ENCODE results near the gene CCNK.
A peak's percentile ranks its signal among the peaks of the same experiment; 100 is the strongest.

CCNK gene

DNA sequence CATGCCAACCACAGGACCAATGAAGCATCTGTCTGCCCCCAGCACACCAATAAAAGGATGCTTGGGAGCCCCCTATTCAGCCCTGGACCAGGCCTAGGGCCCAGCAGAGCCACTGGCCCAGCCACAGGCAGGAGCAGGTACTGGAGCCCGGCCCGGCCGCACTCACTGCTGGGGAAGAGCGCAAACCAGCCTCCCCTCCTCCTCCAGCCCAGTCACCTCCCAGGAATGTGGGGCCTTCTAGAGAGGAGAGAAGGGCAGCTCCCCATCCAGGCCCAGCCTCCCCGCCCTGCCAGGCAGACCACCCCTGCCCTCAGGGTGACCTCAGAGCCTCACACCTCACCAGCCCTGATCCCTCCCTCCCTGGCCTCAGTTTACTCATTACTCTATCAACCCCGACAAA lies 56.2 kb downstream of the CCNK start:
- no peak overlapping the region for H4K91ac ChIP-seq (ENCODE audit: low read depth, low read length, poor library complexity)
- DNase-seq (ENCODE audit: low spot score): no peak

DNA sequence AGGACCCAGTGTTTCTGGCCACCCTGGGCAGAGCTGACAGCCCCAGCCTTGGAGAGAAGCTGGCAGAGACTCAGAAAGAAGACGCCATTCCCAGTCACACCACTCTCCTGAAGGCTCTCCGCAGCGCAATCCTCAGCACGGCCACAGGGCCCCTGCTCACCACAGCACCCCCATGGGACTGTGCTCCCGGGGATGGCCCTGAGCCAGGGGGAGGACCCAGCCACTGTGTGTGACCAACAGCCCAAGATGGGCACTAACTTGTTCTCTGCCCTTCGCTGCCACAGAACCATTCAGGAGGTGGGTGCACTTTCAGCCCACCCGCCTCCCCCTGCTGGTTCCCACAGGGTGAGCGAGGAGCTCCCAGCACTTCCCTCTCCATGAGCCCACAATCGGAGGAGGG lies 57.1 kb downstream of the CCNK start:
- Histone ChIP-seq H2AK5ac (ENCODE audit: low read depth, low read length) (peak overlapping the region; percentile 98), H3K9me3 (replicated peaks in 1 of 2; ENCODE audit: control insufficient read depth in 2 of 2, insufficient read depth in 1 of 2, low read depth in 1 of 2, low read length in 2 of 2) (no peaks in the 10 kb centered on the region), H3K27me3 (ENCODE audit: control insufficient read depth in 3 of 3, insufficient read depth in 3 of 3, low read depth in 1 of 3, low read length in 3 of 3) (no peaks in the 10 kb centered on the region), H2BK120ac (ENCODE audit: low read depth, low read length) (no peak overlapping the region), H3K27ac (replicated peaks; ENCODE audit: low read length) (no peak overlapping the region), H3K18ac (ENCODE audit: low read length) (peak overlapping the region; percentile 44), H3K9ac (ENCODE audit: low read depth, low read length, poor library complexity) (no peak overlapping the region), H3K79me1 (ENCODE audit: low read depth, low read length) (peaks cover 9% of the 10 kb centered on the region), H3K4me3 (ENCODE audit: low read length in 2 of 2) (no peak overlapping the region), H3K4me2 (ENCODE audit: insufficient read depth, low read length, poor library complexity, severe bottlenecking) (no peak overlapping the region), H3K4me1 (ENCODE audit: control insufficient read depth in 2 of 2, insufficient read depth in 1 of 2, low read depth in 1 of 2, low read length in 2 of 2) (peaks cover 47 to 63% of the 10 kb centered on the region in 2 donors), H3K36me3 (replicated peaks in 1 of 2; ENCODE audit: control insufficient read depth in 2 of 2, insufficient read depth in 2 of 2, low read length in 2 of 2) (no peaks in the 10 kb centered on the region), H3K14ac (ENCODE audit: low read length) (no peak overlapping the region), H4K8ac (ENCODE audit: low read depth, low read length) (no peak overlapping the region), H2BK15ac (ENCODE audit: low read length) (peak overlapping the region; percentile 96), H3K4ac (ENCODE audit: low read length) (no peak overlapping the region), H3K23ac (ENCODE audit: low read depth, low read length, poor library complexity) (peak overlapping the region; percentile 60), H2BK5ac (ENCODE audit: low read length) (no peak overlapping the region), H2BK12ac (ENCODE audit: low read length) (peak overlapping the region; percentile 12), H2AFZ (ENCODE audit: low read length) (no peak overlapping the region), H4K91ac (ENCODE audit: low read depth, low read length, poor library complexity) (no peak overlapping the region)
- no CpG with 5 or more reads among the region's 9 CpGs for WGBS, 2 donors (ENCODE audit: extremely low coverage in 2 of 2, insufficient read length in 2 of 2, insufficient replicate concordance in 1 of 2)
- DNase-seq (ENCODE audit: low spot score): no peak

More for the DNA sequence above, 56.2 kb downstream of the CCNK start:
- Histone ChIP-seq H3K4me3 (ENCODE audit: low read length in 2 of 2) (no peak overlapping the region), H3K23ac (ENCODE audit: low read depth, low read length, poor library complexity) (peak overlapping the region; percentile 38), H2AFZ (ENCODE audit: low read length) (no peak overlapping the region), H4K8ac (ENCODE audit: low read depth, low read length) (no peak overlapping the region), H3K79me1 (ENCODE audit: low read depth, low read length) (peaks cover 7% of the 10 kb centered on the region), H2BK120ac (ENCODE audit: low read depth, low read length) (peak overlapping the region; percentile 78), H3K4me2 (ENCODE audit: insufficient read depth, low read length, poor library complexity, severe bottlenecking) (no peak overlapping the region), H3K4me1 (ENCODE audit: control insufficient read depth in 2 of 2, insufficient read depth in 1 of 2, low read depth in 1 of 2, low read length in 2 of 2) (peaks cover 51 to 66% of the 10 kb centered on the region in 2 donors), H2BK15ac (ENCODE audit: low read length) (peak overlapping the region; percentile 96), H3K27me3 (ENCODE audit: control insufficient read depth in 3 of 3, insufficient read depth in 3 of 3, low read depth in 1 of 3, low read length in 3 of 3) (no peaks in the 10 kb centered on the region), H3K9me3 (replicated peaks in 1 of 2; ENCODE audit: control insufficient read depth in 2 of 2, insufficient read depth in 1 of 2, low read depth in 1 of 2, low read length in 2 of 2) (no peaks in the 10 kb centered on the region), H3K36me3 (replicated peaks in 1 of 2; ENCODE audit: control insufficient read depth in 2 of 2, insufficient read depth in 2 of 2, low read length in 2 of 2) (no peaks in the 10 kb centered on the region), H2BK5ac (ENCODE audit: low read length) (peak overlapping the region; percentile 47), H3K18ac (ENCODE audit: low read length) (peak overlapping the region; percentile 44), H2BK12ac (ENCODE audit: low read length) (peak overlapping the region; percentile 91), H3K27ac (replicated peaks; ENCODE audit: low read length) (no peak overlapping the region), H2AK5ac (ENCODE audit: low read depth, low read length) (peak overlapping the region; percentile 98), H3K9ac (ENCODE audit: low read depth, low read length, poor library complexity) (peak overlapping the region; percentile 60), H3K14ac (ENCODE audit: low read length) (no peak overlapping the region), H3K4ac (ENCODE audit: low read length) (no peak overlapping the region)
- WGBS, 2 donors (ENCODE audit: extremely low coverage in 2 of 2, insufficient read length in 2 of 2, insufficient replicate concordance in 1 of 2): no CpG with 5 or more reads among the region's 6 CpGs

- H3K4ac ChIP-seq (ENCODE audit: low read length): no peak overlapping the region
- H3K18ac ChIP-seq (ENCODE audit: low read length): peak overlapping the region; percentile 44
- H3K27me3 ChIP-seq (ENCODE audit: control insufficient read depth in 3 of 3, insufficient read depth in 3 of 3, low read depth in 1 of 3, low read length in 3 of 3): no peaks in the 10 kb centered on the region
- peaks cover 43 to 59% of the 10 kb centered on the region in 2 donors for H3K4me1 ChIP-seq (ENCODE audit: control insufficient read depth in 2 of 2, insufficient read depth in 1 of 2, low read depth in 1 of 2, low read length in 2 of 2)
- no peak overlapping the region for H3K9ac ChIP-seq (ENCODE audit: low read depth, low read length, poor library complexity)
- no CpG with 5 or more reads among the region's 5 CpGs for whole genome bisulfite sequencing, 2 donors (ENCODE audit: extremely low coverage in 2 of 2, insufficient read length in 2 of 2, insufficient replicate concordance in 1 of 2)
- no peak overlapping the region for H3K4me3 ChIP-seq (ENCODE audit: low read length in 2 of 2)
- H3K9me3 ChIP-seq (replicated peaks in 1 of 2; ENCODE audit: control insufficient read depth in 2 of 2, insufficient read depth in 1 of 2, low read depth in 1 of 2, low read length in 2 of 2): no peaks in the 10 kb centered on the region
- no peak for DNase-seq (ENCODE audit: low spot score)
- H2BK12ac ChIP-seq (ENCODE audit: low read length): peak overlapping the region; percentile 12
- no peak overlapping the region for H3K27ac ChIP-seq (replicated peaks; ENCODE audit: low read length)
- H4K8ac ChIP-seq (ENCODE audit: low read depth, low read length): no peak overlapping the region
- H3K79me1 ChIP-seq (ENCODE audit: low read depth, low read length): peaks cover 12% of the 10 kb centered on the region
- peak overlapping the region; percentile 98 for H2AK5ac ChIP-seq (ENCODE audit: low read depth, low read length)
- no peak overlapping the region for H2BK5ac ChIP-seq (ENCODE audit: low read length)
- no peak overlapping the region for H3K14ac ChIP-seq (ENCODE audit: low read length)
- no peak overlapping the region for H2BK120ac ChIP-seq (ENCODE audit: low read depth, low read length)
- H3K23ac ChIP-seq (ENCODE audit: low read depth, low read length, poor library complexity): no peak overlapping the region
- peak overlapping the region; percentile 96 for H2BK15ac ChIP-seq (ENCODE audit: low read length)
- no peak overlapping the region for H4K91ac ChIP-seq (ENCODE audit: low read depth, low read length, poor library complexity)
- no peak overlapping the region for H3K4me2 ChIP-seq (ENCODE audit: insufficient read depth, low read length, poor library complexity, severe bottlenecking)
- H2AFZ ChIP-seq (ENCODE audit: low read length): no peak overlapping the region
- H3K36me3 ChIP-seq (replicated peaks in 1 of 2; ENCODE audit: control insufficient read depth in 2 of 2, insufficient read depth in 2 of 2, low read length in 2 of 2): no peaks in the 10 kb centered on the region
These were observed 57.5 kb downstream of the CCNK start for GRCh38 chr14:99538733-99539132.

DNA sequence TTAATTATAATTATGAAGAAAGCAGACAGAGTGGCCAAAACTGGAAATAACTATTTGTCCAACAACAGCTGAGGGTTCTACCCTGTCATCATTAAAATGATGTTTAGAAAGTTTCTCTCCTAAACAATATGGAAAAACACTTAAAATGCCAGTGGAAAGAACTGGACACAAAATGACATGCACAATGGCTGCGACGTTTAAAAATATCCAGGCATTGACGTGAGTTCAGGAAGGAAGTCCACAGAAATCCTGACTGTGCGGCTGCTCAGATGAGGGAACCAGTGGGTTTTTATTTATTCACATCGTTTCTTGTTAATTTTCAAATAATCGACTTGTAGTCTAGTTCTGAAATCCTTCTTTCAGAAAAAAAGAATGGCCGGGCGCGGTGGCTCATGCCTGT lies 58.3 kb downstream of the CCNK start:
- H3K9ac ChIP-seq (ENCODE audit: low read depth, low read length, poor library complexity): no peak overlapping the region
- peaks cover 40 to 55% of the 10 kb centered on the region in 2 donors for H3K4me1 ChIP-seq (ENCODE audit: control insufficient read depth in 2 of 2, insufficient read depth in 1 of 2, low read depth in 1 of 2, low read length in 2 of 2)
- DNase-seq (ENCODE audit: low spot score): no peak
- H3K79me1 ChIP-seq (ENCODE audit: low read depth, low read length): peaks cover 17% of the 10 kb centered on the region
- H3K4ac ChIP-seq (ENCODE audit: low read length): no peak overlapping the region
- no peaks in the 10 kb centered on the region for H3K27me3 ChIP-seq (ENCODE audit: control insufficient read depth in 3 of 3, insufficient read depth in 3 of 3, low read depth in 1 of 3, low read length in 3 of 3)
- H3K36me3 ChIP-seq (replicated peaks in 1 of 2; ENCODE audit: control insufficient read depth in 2 of 2, insufficient read depth in 2 of 2, low read length in 2 of 2): no peaks in the 10 kb centered on the region
- no peak overlapping the region for H3K4me2 ChIP-seq (ENCODE audit: insufficient read depth, low read length, poor library complexity, severe bottlenecking)
- H2AK5ac ChIP-seq (ENCODE audit: low read depth, low read length): no peak overlapping the region
- H3K23ac ChIP-seq (ENCODE audit: low read depth, low read length, poor library complexity): no peak overlapping the region
- H3K27ac ChIP-seq (replicated peaks; ENCODE audit: low read length): no peak overlapping the region
- H2AFZ ChIP-seq (ENCODE audit: low read length): no peak overlapping the region
- H2BK5ac ChIP-seq (ENCODE audit: low read length): no peak overlapping the region
- no peak overlapping the region for H4K91ac ChIP-seq (ENCODE audit: low read depth, low read length, poor library complexity)
- no peak overlapping the region for H3K18ac ChIP-seq (ENCODE audit: low read length)
- no peak overlapping the region for H4K8ac ChIP-seq (ENCODE audit: low read depth, low read length)
- no peak overlapping the region for H3K4me3 ChIP-seq (ENCODE audit: low read length in 2 of 2)
- no peak overlapping the region for H2BK15ac ChIP-seq (ENCODE audit: low read length)
- no peak overlapping the region for H3K14ac ChIP-seq (ENCODE audit: low read length)
- no peaks in the 10 kb centered on the region for H3K9me3 ChIP-seq (replicated peaks in 1 of 2; ENCODE audit: control insufficient read depth in 2 of 2, insufficient read depth in 1 of 2, low read depth in 1 of 2, low read length in 2 of 2)
- H2BK12ac ChIP-seq (ENCODE audit: low read length): no peak overlapping the region
- no peak overlapping the region for H2BK120ac ChIP-seq (ENCODE audit: low read depth, low read length)
- WGBS, 2 donors (ENCODE audit: extremely low coverage in 2 of 2, insufficient read length in 2 of 2, insufficient replicate concordance in 1 of 2): no CpG with 5 or more reads among the region's 9 CpGs

All from neuronal stem cell (in vitro differentiated cells).